GM18498 (cell line): ENCODE data around the gene CCDC191.
A peak's percentile ranks its signal among the peaks of the same experiment; 100 is the strongest.

Experiments used
- ATAC-seq: cut with Tn5 transposase; IDR thresholded peaks from one replicate; pipeline ENCODE4 v1.9.1; 2021; ENCODE audit warnings: mild to moderate bottlenecking, moderate library complexity; ENCODE audit not compliant: unreplicated experiment

CCDC191 gene

DNA sequence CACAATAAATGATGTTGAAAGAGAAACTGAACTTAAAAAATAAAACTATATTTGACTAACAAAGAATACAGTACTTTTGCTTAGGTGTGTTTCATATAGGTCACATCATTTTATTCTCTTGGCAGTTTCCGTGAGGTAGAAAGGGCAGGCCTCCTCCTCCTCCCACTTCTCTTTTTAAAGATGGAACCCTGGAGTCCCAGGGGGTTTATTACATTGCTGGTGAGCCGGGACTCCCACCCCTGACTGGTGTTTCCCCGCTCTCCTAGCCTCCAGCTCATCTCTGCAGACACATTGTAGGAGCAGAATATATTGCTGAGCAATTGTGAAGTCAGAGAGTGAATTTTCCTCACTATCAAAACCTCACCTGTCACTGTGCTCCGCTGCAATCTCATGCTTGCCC lies 78.5 kb downstream of the CCDC191 start:
- ATAC-seq: no peak

DNA sequence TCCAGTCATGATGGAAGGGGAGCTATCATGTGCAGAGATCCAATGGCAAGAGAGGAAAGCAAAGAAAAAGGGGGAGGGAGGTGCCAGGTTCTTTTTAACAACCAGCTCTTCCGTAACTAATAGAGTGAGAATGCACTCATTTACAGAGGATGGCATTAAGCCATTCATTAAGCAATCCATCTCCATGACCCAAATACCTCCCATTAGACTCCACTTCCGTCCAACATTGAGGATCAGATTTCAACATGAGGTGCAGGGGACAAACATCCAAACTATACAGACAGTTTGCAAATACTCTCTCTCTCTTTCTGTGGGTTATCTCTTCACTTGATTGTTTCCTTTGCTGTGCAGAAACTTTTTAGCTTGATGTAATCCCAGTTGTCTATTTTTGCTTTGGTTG lies 87.3 kb downstream of the CCDC191 start:
- ATAC-seq: no peak

DNA sequence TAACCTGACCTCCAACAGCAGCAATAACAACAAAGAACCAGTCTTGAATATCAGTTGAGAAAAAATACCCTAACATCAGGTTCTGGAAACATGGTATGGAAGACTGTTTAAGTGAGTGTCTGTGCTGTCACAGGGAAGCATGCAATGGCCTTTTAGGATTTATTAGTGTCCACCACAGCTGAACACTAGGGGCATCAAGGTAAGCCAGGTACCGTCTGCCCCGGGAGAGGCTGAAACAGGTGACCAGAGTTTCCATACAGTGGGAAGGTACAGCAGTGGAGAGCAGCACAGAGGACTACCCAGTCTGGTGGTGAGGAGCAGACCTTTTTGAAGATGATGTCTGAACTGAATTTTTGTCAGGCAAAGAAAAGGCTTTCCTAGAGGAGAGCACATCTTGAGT lies 90.2 kb downstream of the CCDC191 start:
- no peak for ATAC-seq

DNA sequence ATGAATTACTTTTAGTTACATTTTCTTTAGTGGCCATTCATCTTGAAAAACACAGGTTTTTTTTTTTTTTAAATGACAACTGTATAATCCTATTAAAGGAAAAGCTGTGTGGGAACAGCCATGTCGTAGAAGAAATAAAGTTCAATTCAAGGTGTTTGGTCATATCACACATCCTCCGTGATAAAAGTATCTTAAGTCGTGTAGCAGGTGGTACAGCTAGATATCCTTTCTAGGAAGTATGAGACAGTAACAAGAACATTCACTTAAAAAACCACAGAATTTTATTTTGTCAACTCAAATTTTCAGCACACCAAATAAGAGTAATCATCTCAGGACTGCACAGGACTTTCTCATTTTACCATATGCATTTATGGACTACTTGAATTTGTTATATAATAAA lies 92.4 kb downstream of the CCDC191 start:
- no peak for ATAC-seq

DNA sequence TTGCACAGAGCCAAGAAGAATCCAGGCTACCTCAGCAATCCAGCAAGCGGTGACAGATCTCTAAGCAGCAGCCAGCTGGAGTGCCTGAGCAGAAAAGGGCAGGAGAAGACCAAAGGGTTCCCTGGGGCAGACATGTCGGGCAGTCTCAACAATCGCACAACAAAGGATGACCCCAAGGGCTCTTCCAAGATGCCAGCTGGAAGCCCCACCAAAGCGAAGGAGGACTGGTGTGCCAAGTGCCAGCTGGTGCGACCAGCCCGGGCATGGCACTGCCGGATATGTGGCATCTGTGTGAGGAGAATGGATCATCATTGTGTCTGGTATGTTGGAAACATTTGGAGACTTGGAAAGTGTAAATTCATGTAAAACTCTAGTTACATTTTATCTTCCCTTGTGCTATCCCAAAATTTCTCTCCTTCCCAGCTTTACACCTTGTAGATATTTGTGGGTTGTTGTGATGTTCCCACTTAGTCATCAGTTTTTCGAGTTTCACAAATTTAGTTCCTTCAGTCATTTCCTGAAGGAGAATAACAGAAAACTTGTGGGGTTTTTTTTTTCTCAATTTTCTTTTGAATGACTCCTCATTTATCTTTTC lies 102.1 kb downstream of the CCDC191 start:
- no peak for ATAC-seq

DNA sequence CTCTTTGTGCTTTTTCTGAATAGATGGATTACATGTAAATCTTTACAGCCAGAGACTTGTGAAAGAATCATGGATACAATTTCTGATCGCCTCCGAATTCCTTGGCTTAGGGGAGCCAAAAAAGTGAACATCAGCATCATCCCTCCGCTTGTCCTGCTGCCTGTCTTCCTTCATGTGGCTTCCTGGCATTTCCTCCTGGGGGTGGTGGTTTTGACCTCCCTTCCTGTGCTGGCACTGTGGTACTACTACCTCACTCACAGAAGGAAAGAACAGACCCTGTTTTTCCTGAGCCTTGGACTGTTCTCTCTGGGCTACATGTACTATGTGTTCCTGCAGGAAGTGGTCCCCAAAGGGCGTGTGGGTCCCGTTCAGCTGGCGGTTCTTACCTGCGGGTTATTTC lies 102.6 kb downstream of the CCDC191 start:
- ATAC-seq: no peak

DNA sequence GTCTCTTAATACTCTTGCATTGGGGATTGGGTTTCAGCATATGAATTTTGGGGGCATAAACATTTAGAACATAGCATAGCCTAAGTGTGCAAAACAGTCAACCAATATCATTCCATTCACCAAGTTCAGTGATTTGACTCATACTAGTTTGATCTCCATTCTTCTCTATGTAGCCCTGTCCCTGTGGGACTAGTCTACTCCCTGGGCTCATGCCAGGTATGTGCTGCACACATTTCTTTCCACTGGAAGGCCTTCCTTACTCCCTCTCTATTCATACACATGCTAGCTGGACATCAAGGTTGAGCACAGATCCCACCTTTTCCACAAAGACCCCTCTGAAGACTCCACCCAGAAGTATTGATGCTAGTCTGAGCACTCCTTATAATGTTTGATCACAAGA lies 103.4 kb downstream of the CCDC191 start:
- ATAC-seq: no peak

DNA sequence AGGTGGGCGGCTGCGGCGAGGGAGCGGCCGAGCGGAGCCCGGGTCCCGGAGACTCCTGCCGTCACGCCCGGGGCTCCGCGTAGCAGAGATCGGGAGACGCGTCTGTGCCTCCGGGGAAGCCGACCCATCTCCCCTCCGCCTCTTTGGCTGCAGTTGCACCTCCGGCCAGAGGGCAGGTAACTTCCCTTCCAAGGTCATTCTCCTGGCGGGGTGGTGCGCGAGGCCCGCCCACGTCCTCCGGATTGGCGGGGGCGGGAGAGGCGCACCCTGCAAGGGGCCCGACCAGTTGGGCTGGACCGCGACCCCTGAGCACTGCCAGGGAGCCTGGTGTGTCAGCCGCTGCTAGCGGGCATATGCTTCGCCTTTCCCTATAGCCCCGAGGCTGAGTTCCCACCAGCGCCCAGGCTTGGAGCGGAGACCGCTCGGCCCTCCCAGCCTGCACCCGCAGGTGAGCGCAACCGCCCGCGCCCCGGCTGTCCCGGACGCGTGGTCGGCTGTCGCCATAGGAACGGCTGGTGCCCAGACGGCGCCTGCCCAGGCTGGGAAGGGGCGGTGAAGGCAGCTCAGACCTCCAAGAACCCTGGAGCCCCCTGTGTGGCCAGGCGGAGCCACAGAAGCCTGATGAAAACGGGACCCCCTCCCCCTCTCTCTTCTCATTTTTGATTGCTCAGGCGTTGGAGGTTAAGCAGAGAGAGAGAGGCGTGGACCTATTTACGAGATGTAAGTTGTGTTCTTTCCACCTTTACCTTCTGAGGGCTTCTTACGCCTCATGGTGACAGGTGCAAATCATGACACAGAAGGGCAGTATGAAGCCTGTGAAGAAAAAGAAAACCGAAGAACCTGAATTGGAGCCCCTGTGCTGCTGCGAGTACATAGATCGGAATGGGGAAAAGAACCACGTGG lies 108.1 kb downstream of the CCDC191 start:
- peak; percentile 55 for ATAC-seq

DNA sequence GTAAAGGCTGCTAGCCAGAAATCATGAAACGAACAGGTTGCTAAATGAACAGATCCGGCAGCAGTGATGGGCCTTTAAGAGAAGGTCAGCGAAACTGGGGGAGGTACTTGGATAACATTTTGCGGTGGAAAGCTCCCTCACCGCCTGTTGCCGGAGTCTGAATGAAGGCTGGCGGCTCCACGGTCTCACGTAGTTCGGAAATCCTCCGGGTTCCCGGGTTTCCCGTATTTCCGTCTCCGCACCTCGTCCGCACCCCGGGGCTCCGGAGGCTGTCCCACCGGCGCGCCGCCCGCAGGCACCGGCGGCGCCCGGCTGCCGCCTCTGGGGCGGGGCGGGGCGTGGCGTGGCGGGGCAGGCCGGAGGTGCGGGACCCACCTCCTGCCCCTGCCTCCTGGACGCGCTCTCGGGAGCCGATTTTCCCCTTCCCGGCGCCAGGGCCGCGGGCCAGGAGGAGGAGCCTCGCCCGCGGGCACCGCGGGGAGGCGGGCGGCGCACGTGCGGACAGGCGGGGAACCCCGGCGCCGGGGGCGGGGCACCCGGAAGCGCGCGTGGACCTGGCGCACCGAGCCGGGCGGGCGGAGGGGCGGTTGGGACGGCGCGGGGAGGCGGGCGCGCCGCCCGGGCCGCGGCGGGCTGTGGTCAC lies 108.8 kb downstream of the CCDC191 start, which contains the start of gene ZDHHC23:
TSS of gene ZDHHC23 (plus strand) at position 642 of the 643 bp plus-strand sequence. CDS start 790 bp downstream, outside the sequence.
- peak; percentile 85 for ATAC-seq

DNA sequence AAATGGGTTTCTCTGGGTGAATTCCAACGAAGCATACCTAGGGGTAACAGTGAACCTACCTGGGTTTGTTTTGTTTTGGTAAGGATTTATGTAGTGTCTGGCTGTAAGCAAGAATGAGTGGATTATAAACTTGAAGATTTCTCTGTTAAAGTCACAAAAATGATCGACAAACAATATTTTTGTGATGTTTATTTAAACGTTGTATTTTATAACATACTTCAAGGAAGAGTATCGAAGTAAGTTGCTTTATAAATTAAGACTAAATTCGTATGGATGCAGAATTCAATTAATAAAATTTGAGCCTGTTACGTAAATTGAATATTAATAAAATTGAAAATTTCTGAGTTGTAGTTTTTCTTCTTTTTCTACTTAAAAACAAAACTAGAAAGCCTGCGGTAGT lies 109.5 kb downstream of the CCDC191 start:
- ATAC-seq: no peak

DNA sequence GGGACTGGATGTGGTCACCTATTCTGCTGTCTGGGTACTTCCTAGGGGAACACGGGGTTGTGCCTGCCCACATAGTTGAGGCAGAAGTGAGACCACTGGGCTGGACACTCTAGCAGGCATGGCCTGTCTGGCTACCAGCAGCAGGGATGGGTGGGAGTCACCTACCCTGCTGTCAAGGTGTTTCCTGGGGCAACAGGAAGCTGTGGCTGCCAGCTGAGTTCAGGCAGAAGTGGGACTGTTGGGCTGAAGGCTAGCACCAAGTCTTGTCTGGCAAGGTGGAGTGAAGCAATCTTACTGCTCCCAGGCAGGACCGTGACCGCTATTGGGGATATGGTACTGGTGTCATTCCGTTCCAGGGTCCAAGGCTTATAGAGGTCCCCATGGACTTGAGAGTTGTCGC lies 128.8 kb downstream of the CCDC191 start:
- ATAC-seq: no peak

DNA sequence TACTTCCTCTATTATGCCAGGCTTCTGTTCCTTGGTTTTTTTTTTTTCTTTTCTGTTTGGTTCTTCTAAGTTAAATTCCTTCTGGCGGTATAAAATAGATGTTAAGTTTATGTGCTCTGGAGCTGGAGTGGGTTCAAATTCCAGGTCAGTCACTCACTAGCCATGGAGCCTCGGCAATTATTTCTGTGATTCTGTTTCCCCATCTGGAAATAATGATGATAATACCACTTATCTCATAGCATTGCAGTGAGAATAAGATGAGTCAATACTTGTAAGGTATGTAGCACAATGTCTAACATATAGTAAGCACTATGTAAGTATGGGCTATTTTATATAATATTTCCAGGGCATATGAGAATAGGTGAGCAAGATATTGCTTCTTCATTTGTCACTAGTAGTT lies 141.7 kb downstream of the CCDC191 start:
- ATAC-seq: no peak
